Mucosa of stomach (tissue), 1 donor: ENCODE data around the gene RGMA.
"Not testable (repeated sequence)": the region's sequence is repeated elsewhere in the genome, so short reads cannot be mapped to it uniquely, and the experiment has no call there.

ENCODE experiments used
- H3K27me3 ChIP-seq: one replicate; pipeline ENCODE4 v1.7.0; 2013; ENCODE audit warnings: mild to moderate bottlenecking, low read length; ENCODE audit not compliant: control insufficient read depth, insufficient read depth
- H3K36me3 ChIP-seq: one replicate; pipeline ENCODE4 v1.7.0; 2013; ENCODE audit warnings: low read length; ENCODE audit not compliant: control insufficient read depth, insufficient read depth
- H3K4me1 ChIP-seq: one replicate; pipeline ENCODE4 v1.7.0; 2013; ENCODE audit warnings: mild to moderate bottlenecking, low read length; ENCODE audit not compliant: control insufficient read depth, insufficient read depth
- H3K4me3 ChIP-seq: one replicate; pipeline ENCODE4 v1.7.0; 2013; ENCODE audit warnings: low read length
- H3K9ac ChIP-seq: one replicate; pipeline ENCODE4 v1.7.0; 2013; ENCODE audit warnings: mild to moderate bottlenecking, low read length, moderate library complexity
- H3K9me3 ChIP-seq: one replicate; pipeline ENCODE4 v1.7.0; 2013; ENCODE audit warnings: mild to moderate bottlenecking, low read length, moderate library complexity; ENCODE audit not compliant: control insufficient read depth
- donor health status: Pancreatic carcinoma.

The RGMA gene

GRCh38 chr15:93032515-93033206 is 56.4 kb downstream of the RGMA start:
- H3K27me3 ChIP-seq, result peaks cover 23% of the 10 kb centered on the region
- H3K36me3 ChIP-seq, H3K4me3 ChIP-seq, H3K9ac ChIP-seq, H3K9me3 ChIP-seq: not testable (repeated sequence)
- H3K4me1 ChIP-seq, result peaks cover 26% of the 10 kb centered on the region

- Histone ChIP-seq H3K27me3 (peaks cover 14% of the 10 kb centered on the region), H3K4me1 (peaks cover 22% of the 10 kb centered on the region)
- not testable (repeated sequence) for H3K4me3 ChIP-seq, H3K9ac ChIP-seq, H3K9me3 ChIP-seq, H3K36me3 ChIP-seq
Observed at GRCh38 chr15:93031557-93032384, 57.2 kb downstream of the RGMA start.

GRCh38 chr15:93031103-93031464 is 57.9 kb downstream of the RGMA start:
- H3K9me3 ChIP-seq, result no peaks in the 10 kb centered on the region
- peaks cover 10% of the 10 kb centered on the region for H3K27me3 ChIP-seq
- H3K4me1 ChIP-seq, result peaks cover 22% of the 10 kb centered on the region
- no peak overlapping the region for H3K9ac ChIP-seq
- peaks cover 6% of the 10 kb centered on the region for H3K36me3 ChIP-seq
- no peak overlapping the region for H3K4me3 ChIP-seq

- Histone ChIP-seq H3K9me3 (no peaks in the 10 kb centered on the region), H3K9ac (peak overlapping the region; percentile 9), H3K4me1 (peaks cover 22% of the 10 kb centered on the region), H3K4me3 (no peak overlapping the region), H3K27me3 (peaks cover 6% of the 10 kb centered on the region), H3K36me3 (peaks cover 11% of the 10 kb centered on the region)
Observed at GRCh38 chr15:93030430-93031102, 58.4 kb downstream of the RGMA start.

GRCh38 chr15:93029836-93030429 is 59.1 kb downstream of the RGMA start:
- no peak overlapping the region for H3K4me3 ChIP-seq
- H3K9me3 ChIP-seq, result no peaks in the 10 kb centered on the region
- peaks cover 22% of the 10 kb centered on the region for H3K4me1 ChIP-seq
- H3K9ac ChIP-seq, result peak overlapping the region; percentile 9
- H3K27me3 ChIP-seq, result peaks cover 6% of the 10 kb centered on the region
- H3K36me3 ChIP-seq, result peaks cover 17% of the 10 kb centered on the region

- Histone ChIP-seq H3K36me3 (peaks cover 23% of the 10 kb centered on the region), H3K4me1 (peaks cover 22% of the 10 kb centered on the region), H3K9ac (no peak overlapping the region), H3K27me3 (peaks cover 6% of the 10 kb centered on the region), H3K9me3 (no peaks in the 10 kb centered on the region), H3K4me3 (no peak overlapping the region)
Observed at GRCh38 chr15:93029214-93029835, 59.7 kb downstream of the RGMA start.

GRCh38 chr15:93028632-93029213 is 60.3 kb downstream of the RGMA start:
- H3K36me3 ChIP-seq, result peaks cover 24% of the 10 kb centered on the region
- peaks cover 6% of the 10 kb centered on the region for H3K27me3 ChIP-seq
- no peak overlapping the region for H3K4me3 ChIP-seq
- no peaks in the 10 kb centered on the region for H3K9me3 ChIP-seq
- H3K9ac ChIP-seq, result no peak overlapping the region
- peaks cover 22% of the 10 kb centered on the region for H3K4me1 ChIP-seq

GRCh38 chr15:93028111-93028631 is 60.8 kb downstream of the RGMA start:
- H3K9ac ChIP-seq, result no peak overlapping the region
- peaks cover 6% of the 10 kb centered on the region for H3K27me3 ChIP-seq
- peaks cover 24% of the 10 kb centered on the region for H3K36me3 ChIP-seq
- H3K4me1 ChIP-seq, result peaks cover 22% of the 10 kb centered on the region
- H3K4me3 ChIP-seq, result no peak overlapping the region
- no peaks in the 10 kb centered on the region for H3K9me3 ChIP-seq

- Histone ChIP-seq H3K4me1 (peaks cover 22% of the 10 kb centered on the region), H3K36me3 (peaks cover 26% of the 10 kb centered on the region), H3K4me3 (no peak overlapping the region), H3K9ac (no peak overlapping the region), H3K27me3 (peaks cover 6% of the 10 kb centered on the region), H3K9me3 (no peaks in the 10 kb centered on the region)
Observed at GRCh38 chr15:93027413-93027812, 61.6 kb downstream of the RGMA start.

- Histone ChIP-seq H3K9ac (no peak overlapping the region), H3K27me3 (peaks cover 4% of the 10 kb centered on the region), H3K36me3 (peaks cover 30% of the 10 kb centered on the region), H3K4me3 (no peak overlapping the region), H3K4me1 (peaks cover 22% of the 10 kb centered on the region), H3K9me3 (no peaks in the 10 kb centered on the region)
Observed at GRCh38 chr15:93026380-93026817, 62.6 kb downstream of the RGMA start.

- Histone ChIP-seq H3K9ac (no peak overlapping the region), H3K4me1 (peaks cover 18% of the 10 kb centered on the region), H3K9me3 (no peaks in the 10 kb centered on the region), H3K36me3 (peaks cover 35% of the 10 kb centered on the region), H3K27me3 (no peaks in the 10 kb centered on the region), H3K4me3 (no peak overlapping the region)
Observed at GRCh38 chr15:93025625-93025982, 63.4 kb downstream of the RGMA start.
